ENCODE measurements around the gene BMERB1.
"Not testable (repeated sequence)": the region's sequence is repeated elsewhere in the genome, so short reads cannot be mapped to it uniquely, and the experiment has no call there.

The BMERB1 gene

GRCh38 chr16:15598648-15599190 lies 164.3 kb downstream of the BMERB1 start:
- no peak overlapping the region for H3K4me3 ChIP-seq (ENCODE audit: low read length)
- TF ChIP-seq ZNF274 (IDR thresholded peaks at IDR 0.05; ENCODE audit: low read depth, low read length) = no peak

GRCh38 chr16:15599303-15600070 lies 165.1 kb downstream of the BMERB1 start:
- no peak for TF ChIP-seq ZNF274 (IDR thresholded peaks at IDR 0.05; ENCODE audit: low read depth, low read length)
- H3K4me3 ChIP-seq (ENCODE audit: low read length) = no peak overlapping the region

GRCh38 chr16:15601212-15601879 lies 167.0 kb downstream of the BMERB1 start:
- no peak for TF ChIP-seq ZNF274 (IDR thresholded peaks at IDR 0.05; ENCODE audit: low read depth, low read length)
- H3K4me3 ChIP-seq (ENCODE audit: low read length) = no peak overlapping the region

- TF ChIP-seq ZNF274 (IDR thresholded peaks at IDR 0.05; ENCODE audit: low read depth, low read length) = no peak
- H3K4me3 ChIP-seq (ENCODE audit: low read length) = no peak overlapping the region
Measured at GRCh38 chr16:15602285-15603044, 168.1 kb downstream of the BMERB1 start.

- TF ChIP-seq ZNF274 (IDR thresholded peaks at IDR 0.05; ENCODE audit: low read depth, low read length) = no peak
- no peak overlapping the region for H3K4me3 ChIP-seq (ENCODE audit: low read length)
Measured at GRCh38 chr16:15604460-15605440, 170.4 kb downstream of the BMERB1 start.

- H3K4me3 ChIP-seq (ENCODE audit: low read length) = no peak overlapping the region
- TF ChIP-seq ZNF274 (IDR thresholded peaks at IDR 0.05; ENCODE audit: low read depth, low read length) = no peak
Measured at GRCh38 chr16:15605839-15606517, 171.6 kb downstream of the BMERB1 start.

GRCh38 chr16:15606518-15607220 lies 172.3 kb downstream of the BMERB1 start:
- no peak for TF ChIP-seq ZNF274 (IDR thresholded peaks at IDR 0.05; ENCODE audit: low read depth, low read length)
- H3K4me3 ChIP-seq (ENCODE audit: low read length) = no peak overlapping the region

- H3K4me3 ChIP-seq (ENCODE audit: low read length) = not testable (repeated sequence)
Measured at GRCh38 chr16:15607221-15607699, 172.9 kb downstream of the BMERB1 start.

GRCh38 chr16:15607700-15608396 lies 173.5 kb downstream of the BMERB1 start:
- TF ChIP-seq ZNF274 (IDR thresholded peaks at IDR 0.05; ENCODE audit: low read depth, low read length) = no peak

GRCh38 chr16:15608398-15609285 lies 174.3 kb downstream of the BMERB1 start:
- no peak overlapping the region for H3K4me3 ChIP-seq (ENCODE audit: low read length)
- no peak for TF ChIP-seq ZNF274 (IDR thresholded peaks at IDR 0.05; ENCODE audit: low read depth, low read length)

More at GRCh38 chr16:15607700-15608396, 173.5 kb downstream of the BMERB1 start:
- H3K4me3 ChIP-seq (ENCODE audit: low read length) = no peak overlapping the region

- H3K4me3 ChIP-seq (ENCODE audit: low read length) = no peak overlapping the region
- no peak for TF ChIP-seq ZNF274 (IDR thresholded peaks at IDR 0.05; ENCODE audit: low read depth, low read length)
Measured at GRCh38 chr16:15609286-15609649, 174.9 kb downstream of the BMERB1 start.
